Middle frontal gyrus (tissue), 1 donor: ENCODE data around the gene EVI5L.
"Not testable (repeated sequence)": the region's sequence is repeated elsewhere in the genome, so short reads cannot be mapped to it uniquely, and the experiment has no call there.

ENCODE experiments used
- DNase-seq: peaks from one replicate; pipeline ENCODE4 v3.0.0-alpha.2; 2015; ENCODE audit warnings: low spot score; ENCODE audit errors: extremely low spot score

EVI5L gene

GRCh38 chr19:7871437-7872305 lies 41.7 kb downstream of the EVI5L start:
- no peak for DNase-seq

- DNase-seq: no peak
Measured at GRCh38 chr19:7872306-7873204, 42.5 kb downstream of the EVI5L start.

- no peak for DNase-seq
Measured at GRCh38 chr19:7873304-7874075, 43.5 kb downstream of the EVI5L start.

GRCh38 chr19:7874076-7874896 lies 44.3 kb downstream of the EVI5L start, which contains the start of gene PRR36:
TSS of gene PRR36 (minus strand) at chr19:7874390. CDS start at chr19:7873689, 701 bp downstream.
- peak; percentile 56 for DNase-seq

- DNase-seq: no peak
Measured at GRCh38 chr19:7874897-7875273, 44.9 kb downstream of the EVI5L start.

GRCh38 chr19:7877249-7877836 lies 47.3 kb downstream of the EVI5L start:
- DNase-seq: no peak

- no peak for DNase-seq
Measured at GRCh38 chr19:7879111-7879807, 49.2 kb downstream of the EVI5L start.

GRCh38 chr19:7879836-7880235 lies 49.8 kb downstream of the EVI5L start:
- DNase-seq: no peak

- no peak for DNase-seq
Measured at GRCh38 chr19:7881910-7882309, 51.9 kb downstream of the EVI5L start.

- no peak for DNase-seq
Measured at GRCh38 chr19:7883105-7883504, 53.1 kb downstream of the EVI5L start.

- DNase-seq: no peak
Measured at GRCh38 chr19:7883796-7884570, 54.0 kb downstream of the EVI5L start.

GRCh38 chr19:7885818-7886217 lies 55.8 kb downstream of the EVI5L start:
- DNase-seq: no peak

- DNase-seq: no peak
Measured at GRCh38 chr19:7887408-7888144, 57.6 kb downstream of the EVI5L start.

- DNase-seq: no peak
Measured at GRCh38 chr19:7888145-7888825, 58.3 kb downstream of the EVI5L start, which contains the start of gene LRRC8E. TSS of gene LRRC8E (plus strand) at chr19:7888510. CDS start at chr19:7895604, 7,094 bp downstream.

GRCh38 chr19:7888826-7889217 lies 58.8 kb downstream of the EVI5L start:
- DNase-seq: no peak

GRCh38 chr19:7893362-7894101 lies 63.5 kb downstream of the EVI5L start:
- not testable (repeated sequence) for DNase-seq
